Large intestine (tissue), 3 donors: ENCODE results near the gene TELO2. TPM values are rescaled to one million over a fixed set of nuclear protein-coding genes. Genes with fewer than 3 reads are reported as not detected.
"Not testable (repeated sequence)": the region's sequence is repeated elsewhere in the genome, so short reads cannot be mapped to it uniquely, and the experiment has no call there.

ENCODE experiments used
- DNase-seq, 2 donors: peaks; one replicate each; pipeline versions ENCODE4 v3.0.0 to v3.0.0-alpha.2; 2013
- H3K27ac ChIP-seq: one replicate; pipeline ENCODE4 v1.5.1; 2013; ENCODE audit warnings: low read length
- H3K27me3 ChIP-seq: 2 replicates; pipeline ENCODE4 v1.6.1; 2013; ENCODE audit warnings: low read length; ENCODE audit not compliant: control insufficient read depth, insufficient read depth
- H3K36me3 ChIP-seq: 2 replicates; pipeline ENCODE4 v1.6.1; 2013; ENCODE audit warnings: low read length; ENCODE audit not compliant: control insufficient read depth, insufficient read depth
- H3K4me1 ChIP-seq: one replicate; pipeline ENCODE4 v1.6.1; 2013; ENCODE audit warnings: low read length; ENCODE audit not compliant: control insufficient read depth, insufficient read depth
- H3K4me3 ChIP-seq: one replicate; pipeline ENCODE4 v1.5.1; 2013; ENCODE audit warnings: low read length
- H3K9me3 ChIP-seq: one replicate; pipeline ENCODE4 v1.6.1; 2013; ENCODE audit warnings: mild to moderate bottlenecking, low read depth, low read length, moderate library complexity; ENCODE audit not compliant: control insufficient read depth
- WGBS: methylation state at CpG from one replicate; pipeline ENCODE4 v1.1.5; 2013; ENCODE audit warnings: low lambda C conversion rate; ENCODE audit not compliant: insufficient coverage; 5-methylcytosine and 5-hydroxymethylcytosine counted together
- polyA plus RNA-seq: library from polyadenylated mRNA; unstranded; fragments of 120-200 nt; gene quantifications from one replicate; pipeline ENCODE4 v1.2.1, GENCODE V29; 2013

Gene TELO2
- polyA plus RNA-seq, 1 donor: 50.1 TPM

GRCh38 chr16:1477033-1477432 lies 16.1 kb upstream of the TELO2 start:
- DNase-seq: no peak
- no CpG with 5 or more reads among the region's 10 CpGs for WGBS
- no peak overlapping the region for H3K4me3 ChIP-seq
- no peak overlapping the region for H3K27ac ChIP-seq
- H3K9me3 ChIP-seq: no peaks in the 10 kb centered on the region
- H3K36me3 ChIP-seq: no peaks in the 10 kb centered on the region
- peaks cover 20% of the 10 kb centered on the region for H3K4me1 ChIP-seq
- H3K27me3 ChIP-seq: peaks cover under 1% of the 10 kb centered on the region

- not testable (repeated sequence) for DNase-seq, H3K36me3 ChIP-seq, H3K4me1 ChIP-seq, H3K4me3 ChIP-seq, H3K27ac ChIP-seq, H3K9me3 ChIP-seq
- WGBS: 100% methylated on average over 1 of the region's 9 CpGs
- H3K27me3 ChIP-seq: peaks cover 10% of the 10 kb centered on the region
Measured at GRCh38 chr16:1478937-1479336, 14.2 kb upstream of the TELO2 start.

GRCh38 chr16:1481906-1482835 lies 11.0 kb upstream of the TELO2 start:
- WGBS: no CpG with 5 or more reads among the region's 28 CpGs
- no peak for DNase-seq
- Histone ChIP-seq H3K4me1 (no peaks in the 10 kb centered on the region), H3K27ac (no peak overlapping the region), H3K27me3 (peaks cover 10% of the 10 kb centered on the region), H3K36me3 (no peaks in the 10 kb centered on the region), H3K9me3 (peaks cover 7% of the 10 kb centered on the region), H3K4me3 (no peak overlapping the region)

- Histone ChIP-seq H3K9me3 (peaks cover 7% of the 10 kb centered on the region), H3K4me3 (no peak overlapping the region), H3K4me1 (no peaks in the 10 kb centered on the region), H3K36me3 (no peaks in the 10 kb centered on the region), H3K27me3 (peaks cover 10% of the 10 kb centered on the region), H3K27ac (no peak overlapping the region)
- WGBS: no CpG with 5 or more reads among the region's 40 CpGs
- no peak for DNase-seq
Measured at GRCh38 chr16:1485847-1486496, 7.2 kb upstream of the TELO2 start.

- DNase-seq: no peak
- WGBS: no CpG with 5 or more reads among the region's 33 CpGs
- Histone ChIP-seq H3K27ac (no peak overlapping the region), H3K36me3 (no peaks in the 10 kb centered on the region), H3K4me3 (no peak overlapping the region), H3K9me3 (peaks cover 7% of the 10 kb centered on the region), H3K27me3 (peaks cover 10% of the 10 kb centered on the region), H3K4me1 (no peaks in the 10 kb centered on the region)
Measured at GRCh38 chr16:1486551-1487390, 6.4 kb upstream of the TELO2 start.

GRCh38 chr16:1487395-1488053 lies 5.6 kb upstream of the TELO2 start:
- Histone ChIP-seq H3K36me3 (no peaks in the 10 kb centered on the region), H3K4me1 (peaks cover 3% of the 10 kb centered on the region), H3K27ac (no peak overlapping the region), H3K9me3 (peaks cover 7% of the 10 kb centered on the region), H3K27me3 (peaks cover 5% of the 10 kb centered on the region), H3K4me3 (no peak overlapping the region)
- WGBS: 95% methylated on average over 4 of the region's 39 CpGs
- no peak for DNase-seq

- WGBS: no CpG with 5 or more reads among the region's 24 CpGs
Measured at GRCh38 chr16:1488054-1488601, 5.0 kb upstream of the TELO2 start.

GRCh38 chr16:1488619-1489018 lies 4.5 kb upstream of the TELO2 start, which contains the start of gene PTX4:
Gene PTX4, minus strand, starts transcription at chr16:1488944. Its CDS starts 35 bp downstream, at chr16:1488909.
- Histone ChIP-seq H3K9me3 (peaks cover 7% of the 10 kb centered on the region), H3K4me1 (peaks cover 8% of the 10 kb centered on the region), H3K27ac (no peak within 1 kb of the TSS), H3K4me3 (no peak within 1 kb of the TSS), H3K36me3 (no peaks in the 10 kb centered on the region), H3K27me3 (peaks cover 3% of the 10 kb centered on the region)
- no CpG with 5 or more reads among the region's 19 CpGs for WGBS
- DNase-seq: no peak

More at GRCh38 chr16:1488054-1488601, 5.0 kb upstream of the TELO2 start:
- Histone ChIP-seq H3K4me3 (no peak overlapping the region), H3K27ac (no peak overlapping the region), H3K27me3 (peaks cover 4% of the 10 kb centered on the region), H3K36me3 (no peaks in the 10 kb centered on the region), H3K9me3 (peaks cover 7% of the 10 kb centered on the region), H3K4me1 (peaks cover 8% of the 10 kb centered on the region)
- no peak for DNase-seq

GRCh38 chr16:1489077-1489476 lies 4.1 kb upstream of the TELO2 start:
- H3K27ac ChIP-seq: no peak overlapping the region
- no peaks in the 10 kb centered on the region for H3K27me3 ChIP-seq
- no peak overlapping the region for H3K4me3 ChIP-seq
- no peak for DNase-seq
- no CpG with 5 or more reads among the region's 12 CpGs for WGBS
- H3K4me1 ChIP-seq: peaks cover 8% of the 10 kb centered on the region
- H3K9me3 ChIP-seq: peaks cover 7% of the 10 kb centered on the region
- no peaks in the 10 kb centered on the region for H3K36me3 ChIP-seq
